ENCODE data around the gene AFTPH.

AFTPH gene, protein sequence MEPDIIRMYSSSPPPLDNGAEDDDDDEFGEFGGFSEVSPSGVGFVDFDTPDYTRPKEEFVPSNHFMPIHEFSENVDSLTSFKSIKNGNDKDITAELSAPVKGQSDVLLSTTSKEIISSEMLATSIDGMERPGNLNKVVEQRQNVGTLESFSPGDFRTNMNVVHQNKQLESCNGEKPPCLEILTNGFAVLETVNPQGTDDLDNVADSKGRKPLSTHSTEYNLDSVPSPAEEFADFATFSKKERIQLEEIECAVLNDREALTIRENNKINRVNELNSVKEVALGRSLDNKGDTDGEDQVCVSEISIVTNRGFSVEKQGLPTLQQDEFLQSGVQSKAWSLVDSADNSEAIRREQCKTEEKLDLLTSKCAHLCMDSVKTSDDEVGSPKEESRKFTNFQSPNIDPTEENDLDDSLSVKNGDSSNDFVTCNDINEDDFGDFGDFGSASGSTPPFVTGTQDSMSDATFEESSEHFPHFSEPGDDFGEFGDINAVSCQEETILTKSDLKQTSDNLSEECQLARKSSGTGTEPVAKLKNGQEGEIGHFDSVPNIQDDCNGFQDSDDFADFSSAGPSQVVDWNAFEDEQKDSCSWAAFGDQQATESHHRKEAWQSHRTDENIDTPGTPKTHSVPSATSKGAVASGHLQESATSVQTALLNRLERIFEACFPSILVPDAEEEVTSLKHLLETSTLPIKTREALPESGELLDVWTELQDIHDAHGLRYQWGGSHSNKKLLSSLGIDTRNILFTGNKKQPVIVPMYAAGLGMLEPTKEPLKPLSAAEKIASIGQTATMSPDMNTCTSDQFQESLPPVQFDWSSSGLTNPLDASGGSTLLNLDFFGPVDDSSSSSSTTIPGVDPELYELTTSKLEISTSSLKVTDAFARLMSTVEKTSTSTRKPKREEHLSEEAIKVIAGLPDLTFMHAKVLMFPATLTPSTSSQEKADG

GRCh38 chr2:64523666-64524603, at the start of gene AFTPH:
TSS of gene AFTPH (plus strand) at chr2:64524328. CDS start at chr2:64551475, 27,147 bp downstream.
- DNase-seq, result peak; percentile 99

- DNase-seq, result no peak
Measured at GRCh38 chr2:64474636-64475035, 49.5 kb upstream of the AFTPH start.

- DNase-seq, result no peak
Measured at GRCh38 chr2:64477037-64477436, 47.1 kb upstream of the AFTPH start.

DNA sequence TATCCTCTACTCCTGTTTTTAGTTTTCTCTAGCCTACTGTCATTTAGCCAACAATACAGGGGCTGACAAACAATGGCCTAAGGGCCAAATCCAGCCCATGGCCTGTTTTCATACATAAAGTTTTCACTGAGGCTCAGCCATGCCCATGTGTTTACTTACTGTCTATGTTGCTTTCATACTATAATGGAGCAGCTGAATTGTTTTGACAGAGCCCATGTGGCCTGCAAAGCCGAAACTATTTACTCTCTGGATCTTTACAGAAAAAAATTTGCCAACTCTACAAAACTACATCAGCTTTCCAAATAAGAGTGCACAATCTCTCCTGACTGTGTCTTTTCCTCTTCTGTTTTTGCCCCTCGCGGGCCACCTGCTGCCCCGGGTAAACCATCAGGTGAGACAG, 46.1 kb upstream of the AFTPH start:
- no peak for DNase-seq

DNA sequence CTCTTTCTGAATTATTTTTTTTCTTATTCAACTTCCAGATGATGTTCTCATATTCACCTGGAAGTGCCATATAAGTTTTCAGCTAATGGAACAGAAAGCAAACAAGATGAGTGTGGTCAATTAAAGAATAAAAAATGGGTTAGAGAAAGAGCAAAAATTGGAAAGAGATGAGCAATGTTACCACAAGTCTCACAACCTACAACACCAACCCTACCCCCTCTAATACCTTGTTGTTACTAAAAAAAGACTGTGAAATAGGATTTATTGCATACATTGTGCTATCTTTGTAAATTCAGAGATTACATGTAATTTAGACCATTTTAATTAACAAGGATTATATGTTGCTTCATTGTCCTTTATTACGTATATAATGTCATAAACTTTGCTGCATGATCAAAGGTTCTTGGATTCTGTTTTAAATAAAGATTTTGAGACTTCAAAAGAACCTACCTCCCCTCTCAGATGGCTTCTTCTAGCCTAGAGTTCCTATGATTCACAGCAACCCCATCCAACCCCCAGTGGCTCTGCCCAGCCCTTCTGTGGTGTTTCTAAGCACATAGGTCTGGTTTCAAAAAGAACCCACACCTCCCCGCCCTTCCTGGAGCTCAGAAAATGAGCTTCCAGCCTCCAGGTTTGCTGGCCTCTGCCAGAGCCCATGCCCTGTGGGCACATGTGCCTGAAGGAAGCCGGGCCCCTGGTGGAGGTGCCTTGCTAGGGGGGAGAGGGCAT, 45.5 kb upstream of the AFTPH start:
- DNase-seq, result peak; percentile 14

DNA sequence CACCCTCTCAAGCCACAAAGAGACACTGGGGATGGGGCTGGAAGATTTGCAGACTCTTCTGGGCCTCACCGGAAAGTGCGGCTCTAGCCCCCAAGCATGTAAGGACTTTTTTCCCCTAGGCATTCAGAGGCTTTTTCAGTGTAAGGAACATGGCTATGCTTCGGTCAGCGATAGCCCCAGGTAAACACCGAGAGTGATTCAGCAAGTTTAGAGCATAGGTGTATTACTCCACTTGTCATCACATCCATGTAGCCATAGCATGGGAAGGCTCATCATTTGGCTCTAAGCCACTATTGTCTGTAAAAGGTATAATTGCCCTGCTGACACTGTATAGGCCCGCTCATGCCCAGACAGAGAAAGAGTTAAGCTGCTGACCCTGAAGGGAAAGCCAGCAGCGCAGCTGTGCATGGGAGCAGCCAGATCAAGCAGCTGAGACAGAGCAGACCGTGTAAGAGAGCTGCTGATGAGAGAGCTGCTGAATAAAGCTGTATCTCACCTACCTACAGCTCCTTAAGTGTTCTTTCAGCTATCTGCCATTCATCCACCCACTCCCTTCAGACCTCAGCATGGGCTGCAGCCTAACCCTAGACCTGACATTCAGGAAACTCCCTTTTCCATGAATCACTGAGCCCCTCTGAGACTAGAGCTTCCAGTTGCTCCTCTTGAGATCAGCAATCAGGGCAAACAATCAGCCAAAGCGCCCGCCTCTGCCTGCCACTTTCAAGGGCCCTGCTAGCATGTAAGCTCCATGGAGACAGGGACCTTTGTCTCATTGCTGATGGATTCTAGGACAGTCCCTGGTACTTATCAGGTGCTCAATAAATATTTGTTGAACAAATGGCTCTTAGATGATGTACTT, 44.6 kb upstream of the AFTPH start:
- no peak for DNase-seq

DNA sequence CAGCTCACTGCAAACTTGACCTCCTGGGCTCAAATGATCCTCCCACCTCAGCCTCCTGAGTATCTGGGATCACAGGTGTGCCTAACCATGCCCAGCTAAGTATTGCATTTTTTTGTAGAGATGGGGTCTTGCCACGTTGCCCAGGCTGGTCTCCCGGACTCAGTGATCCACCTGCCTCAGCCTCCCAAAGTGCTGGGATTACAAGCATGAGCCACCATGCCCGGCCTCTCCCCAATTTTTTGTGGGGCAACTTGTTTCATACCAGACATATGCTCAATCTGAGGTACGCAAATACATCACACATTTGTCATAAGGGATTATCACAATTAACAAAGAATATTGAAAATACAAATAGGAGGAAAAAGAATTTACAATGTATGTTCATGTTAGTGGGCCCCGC, 42.5 kb upstream of the AFTPH start:
- DNase-seq, result no peak

DNA sequence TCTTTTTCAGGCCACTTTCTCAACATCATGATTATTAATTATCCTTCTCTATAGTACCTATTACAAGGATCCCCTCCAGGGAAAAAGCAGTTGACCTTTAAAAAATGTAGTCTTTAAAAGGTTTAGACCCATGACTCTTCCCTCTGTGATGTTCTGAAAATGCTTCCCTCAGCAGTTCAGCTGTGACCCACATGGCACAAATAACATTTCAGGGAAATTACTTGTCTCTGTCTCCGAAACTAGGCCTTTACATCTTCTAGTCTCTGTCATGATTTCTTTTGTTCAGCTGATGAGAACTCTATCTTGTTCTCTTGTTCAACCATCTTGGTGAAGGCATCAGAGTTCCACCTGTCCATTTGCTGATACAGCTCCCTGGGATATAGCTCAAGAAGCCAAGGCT, 41.9 kb upstream of the AFTPH start:
- DNase-seq, result no peak

GRCh38 chr2:64482765-64483504, 41.2 kb upstream of the AFTPH start:
- no peak for DNase-seq

DNA sequence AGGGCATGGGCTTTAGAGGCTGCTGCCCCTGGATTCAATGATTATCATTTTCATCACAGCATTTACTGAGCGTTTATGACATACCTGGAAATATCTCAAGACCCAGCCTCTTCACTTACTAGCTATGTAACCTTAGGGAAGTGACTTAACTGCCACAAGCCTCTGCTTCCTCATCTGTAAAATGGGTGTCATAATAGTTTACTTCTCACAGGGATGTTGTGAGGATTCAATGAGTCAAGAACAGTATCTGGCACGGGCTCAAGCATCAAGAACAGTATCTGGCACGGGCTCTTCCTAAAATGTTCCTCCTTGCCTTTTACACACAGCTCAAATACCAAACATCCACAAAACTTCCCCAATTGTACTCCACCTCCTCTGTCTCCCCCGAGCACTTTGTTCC, 38.8 kb upstream of the AFTPH start:
- no peak for DNase-seq

- no peak for DNase-seq
Measured at GRCh38 chr2:64485961-64486360, 38.2 kb upstream of the AFTPH start.

- no peak for DNase-seq
Measured at GRCh38 chr2:64487256-64488049, 36.7 kb upstream of the AFTPH start.

- DNase-seq, result peak; percentile 87
Measured at GRCh38 chr2:64488050-64488974, 35.8 kb upstream of the AFTPH start.

GRCh38 chr2:64489081-64489751, 34.9 kb upstream of the AFTPH start:
- no peak for DNase-seq

GRCh38 chr2:64491426-64491825, 32.7 kb upstream of the AFTPH start:
- no peak for DNase-seq

- no peak for DNase-seq
Measured at GRCh38 chr2:64492272-64492671, 31.9 kb upstream of the AFTPH start.

DNA sequence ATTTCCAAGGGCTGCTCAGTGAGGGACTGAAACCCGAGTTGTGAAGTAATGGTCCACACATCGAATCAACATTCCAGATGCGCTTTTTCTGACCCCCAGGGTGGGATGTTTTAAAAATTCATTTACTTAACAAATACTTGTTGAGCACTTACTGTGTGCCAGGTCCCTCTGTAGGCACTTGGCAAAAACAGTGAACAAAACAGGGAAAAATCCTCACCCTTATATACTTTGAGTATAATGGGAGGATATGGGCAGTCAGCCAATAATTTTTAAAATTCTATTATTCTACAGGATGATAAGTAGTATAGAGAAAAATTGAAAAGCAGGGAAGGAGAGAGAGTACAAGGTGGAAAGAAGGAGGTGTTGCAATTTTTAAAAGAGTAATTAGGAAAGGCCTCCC, 31.3 kb upstream of the AFTPH start:
- DNase-seq, result no peak

GRCh38 chr2:64493788-64494187, 30.3 kb upstream of the AFTPH start:
- DNase-seq, result no peak

Measured in CD4-positive, alpha-beta T cell treated with Interleukin-17A for 4 hours (primary cell).